Measurements from ENCODE around the gene LMO2. TPM values are rescaled to one million over a fixed set of nuclear protein-coding genes. Genes with fewer than 3 reads are reported as not detected.

LMO2 gene
- total RNA-seq, 1 donor from 2014 or later: 18.4 TPM

GRCh38 chr11:33913991-33914390 is 22.1 kb upstream of the LMO2 start:
- no peak for DNase-seq

DNA sequence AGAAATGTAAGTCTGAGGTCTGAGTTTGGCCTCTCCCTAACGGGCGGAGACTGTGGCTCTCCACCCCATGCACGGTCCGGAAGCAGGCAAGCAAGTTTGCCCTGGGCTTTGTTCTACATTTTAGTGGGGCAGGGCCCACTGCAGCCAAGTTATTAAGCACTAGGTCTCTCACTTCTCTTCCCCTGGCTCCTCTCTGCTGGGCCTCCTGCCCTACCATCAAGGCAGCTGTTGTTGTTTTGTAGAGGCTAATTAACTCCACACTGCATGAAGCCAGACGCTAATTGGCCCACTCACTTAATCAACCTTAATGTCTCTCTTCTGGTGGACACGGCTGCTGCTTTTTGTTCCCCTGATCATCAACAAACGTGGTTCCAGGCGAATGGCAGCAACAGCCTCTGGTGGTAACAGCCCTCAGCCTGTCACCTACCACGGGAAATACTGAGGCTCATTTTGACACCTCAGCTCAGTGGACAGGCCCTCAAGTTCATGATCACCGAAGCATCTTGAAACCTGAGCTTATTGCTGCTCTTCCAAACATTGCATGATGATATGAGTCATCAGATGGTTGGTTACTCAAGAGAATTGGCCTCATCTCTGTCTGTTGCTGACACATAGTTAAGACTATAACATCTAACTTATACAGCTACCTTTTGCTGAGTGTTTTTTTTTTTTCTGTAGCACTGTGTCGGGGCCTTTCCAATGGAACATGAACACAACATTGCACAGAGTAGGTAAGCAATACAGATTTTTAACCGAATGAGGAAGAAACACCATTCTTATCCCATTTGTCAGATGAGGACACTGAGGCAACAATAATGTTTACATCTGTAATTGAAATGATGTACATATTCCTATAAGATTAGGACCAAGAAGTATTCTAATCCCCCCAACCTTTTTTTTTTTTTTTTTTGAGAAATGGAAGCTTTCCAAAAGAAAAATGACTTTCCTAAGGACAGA is 20.8 kb upstream of the LMO2 start:
- no peak for DNase-seq

DNA sequence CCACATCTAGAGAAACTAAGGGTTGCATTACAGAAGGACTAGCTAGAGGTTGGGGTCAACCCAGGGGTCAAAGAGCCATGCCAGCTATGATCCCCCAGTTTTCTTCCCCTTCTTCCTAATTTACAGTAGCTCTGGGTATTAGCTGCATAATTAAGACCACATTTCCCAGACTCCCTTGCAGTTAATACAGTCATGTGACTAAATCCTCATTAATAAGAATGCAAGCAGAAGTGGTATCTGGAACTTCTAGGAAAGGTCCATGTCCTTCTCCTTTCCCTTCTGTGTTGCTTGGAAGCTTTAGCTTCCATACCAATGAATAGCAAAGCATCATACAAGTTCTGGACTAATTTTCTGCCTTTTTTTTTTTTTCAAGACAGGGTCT is 19.1 kb upstream of the LMO2 start:
- DNase-seq: no peak

- no peak for DNase-seq
These were observed 18.6 kb upstream of the LMO2 start for GRCh38 chr11:33910296-33910957.

DNA sequence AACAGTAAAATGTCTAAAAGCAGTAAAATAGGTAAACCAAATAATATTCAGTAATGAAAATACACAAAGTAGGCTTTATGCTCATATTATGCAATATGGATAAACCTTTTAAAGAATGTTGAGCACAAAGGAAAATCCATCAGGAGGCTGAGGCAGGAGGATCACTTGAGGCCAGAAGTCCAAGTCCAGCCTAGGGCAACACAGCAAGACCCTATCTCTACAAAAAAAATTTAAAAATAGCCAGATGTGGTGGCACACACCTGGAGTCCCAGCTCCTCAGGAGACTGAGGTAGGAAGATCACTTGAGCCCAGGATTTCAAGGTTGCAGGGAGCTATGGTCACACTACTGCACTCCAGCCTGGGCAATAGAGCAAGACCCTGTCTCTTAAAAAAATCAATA is 17.7 kb upstream of the LMO2 start:
- DNase-seq: no peak

- DNase-seq: no peak
These were observed 17.3 kb upstream of the LMO2 start for GRCh38 chr11:33909150-33909549.

DNA sequence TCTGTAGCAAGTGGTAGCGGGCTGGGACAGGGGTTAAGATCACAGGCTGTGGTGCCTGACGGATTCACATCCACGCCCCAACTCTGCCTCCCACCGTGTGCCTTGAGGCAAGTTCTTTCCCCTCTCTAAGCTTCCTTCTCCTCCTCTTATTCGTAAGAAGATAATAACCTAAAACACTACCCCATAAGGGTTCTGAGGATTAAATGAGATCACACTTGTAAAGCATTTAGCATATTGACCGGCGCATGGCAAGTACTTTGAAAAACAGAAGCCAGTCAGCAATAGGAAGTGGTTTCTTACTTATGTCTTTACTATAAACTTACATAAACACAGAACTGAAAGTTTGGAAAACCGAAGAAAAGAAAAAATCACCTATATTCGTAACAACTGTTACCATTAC is 15.5 kb upstream of the LMO2 start:
- no peak for DNase-seq

DNA sequence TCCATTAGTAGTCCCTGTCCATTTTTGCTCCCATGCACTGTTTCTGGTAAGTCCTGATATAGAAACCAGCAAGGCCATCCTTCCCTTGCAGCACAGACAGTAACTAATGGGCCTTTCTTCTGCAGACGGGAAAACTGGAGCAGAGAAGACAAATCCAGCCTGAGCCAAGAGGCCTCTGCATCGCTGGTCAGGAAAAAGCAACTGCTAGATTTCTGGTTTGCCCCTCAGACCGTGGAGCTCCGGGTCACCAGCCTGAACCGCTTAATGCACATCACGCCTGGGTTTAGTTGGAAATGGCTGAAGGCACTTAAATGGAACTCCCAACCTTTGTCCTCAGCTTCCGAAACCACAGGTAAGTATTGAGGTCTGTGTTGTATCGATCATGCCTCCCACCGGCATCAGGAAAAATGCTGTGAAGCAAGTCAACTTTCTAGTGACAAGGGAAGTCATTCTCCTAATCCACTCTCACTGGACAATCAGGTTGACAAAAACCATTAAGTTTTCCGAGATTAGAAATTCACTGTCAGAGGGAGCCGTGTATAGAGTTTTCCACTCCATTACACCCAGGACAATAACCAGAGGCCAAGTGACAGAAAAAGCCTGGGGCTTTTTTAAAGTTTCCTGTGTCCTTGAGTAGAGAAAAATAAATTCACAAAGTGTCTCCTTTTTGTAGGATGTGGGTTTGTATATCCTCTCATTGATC is 14.8 kb upstream of the LMO2 start:
- DNase-seq: no peak

GRCh38 chr11:33904102-33904501 is 12.2 kb upstream of the LMO2 start:
- no peak for DNase-seq

GRCh38 chr11:33900159-33900840 is 8.4 kb upstream of the LMO2 start:
- DNase-seq: no peak

- peak; percentile 27 for DNase-seq
These were observed 7.6 kb upstream of the LMO2 start for GRCh38 chr11:33899400-33900037.

DNA sequence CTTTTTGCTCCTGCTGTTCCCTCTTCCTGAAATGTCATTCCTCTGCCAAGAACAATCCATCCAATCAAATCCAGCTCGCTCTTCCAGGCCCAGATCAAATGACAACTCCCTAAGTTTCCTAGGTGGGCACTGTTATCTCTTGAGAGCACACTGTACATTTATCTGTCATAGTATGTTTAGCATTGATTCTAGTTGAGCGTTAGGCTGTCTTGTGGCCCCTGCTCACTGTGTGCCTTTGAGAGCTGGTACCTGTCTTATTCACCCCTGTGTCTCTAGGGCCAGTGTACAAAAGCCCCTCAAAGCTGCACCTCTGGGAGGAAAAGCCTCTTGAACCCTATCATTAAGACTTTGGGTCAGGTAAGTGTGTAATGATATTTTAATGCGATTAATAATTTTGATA is 7.1 kb upstream of the LMO2 start:
- no peak for DNase-seq

GRCh38 chr11:33897761-33898375 is 6.0 kb upstream of the LMO2 start:
- DNase-seq: no peak

DNA sequence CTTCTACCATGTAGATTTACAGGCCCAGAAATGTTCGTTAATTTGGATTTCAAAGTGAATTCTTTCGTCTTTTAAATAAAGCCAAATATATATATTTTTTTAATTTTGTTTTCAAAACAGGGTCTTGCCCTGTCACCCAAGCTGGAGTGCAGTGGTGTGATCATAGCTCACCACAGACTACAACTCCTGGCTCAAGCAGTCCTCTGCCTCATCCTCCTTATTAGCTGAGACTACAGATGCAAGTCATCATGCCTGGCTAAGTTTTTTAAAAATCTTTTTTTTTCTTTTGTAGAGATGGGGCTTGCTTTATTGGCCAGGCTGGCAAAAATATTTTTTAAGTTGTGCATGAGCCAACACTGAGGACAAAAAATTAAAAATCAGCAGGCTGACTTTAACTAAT is 5.0 kb upstream of the LMO2 start:
- DNase-seq: no peak

GRCh38 chr11:33895752-33896137 is 3.9 kb upstream of the LMO2 start:
- no peak for DNase-seq

GRCh38 chr11:33894398-33894746 is 2.5 kb upstream of the LMO2 start:
- DNase-seq: no peak

DNA sequence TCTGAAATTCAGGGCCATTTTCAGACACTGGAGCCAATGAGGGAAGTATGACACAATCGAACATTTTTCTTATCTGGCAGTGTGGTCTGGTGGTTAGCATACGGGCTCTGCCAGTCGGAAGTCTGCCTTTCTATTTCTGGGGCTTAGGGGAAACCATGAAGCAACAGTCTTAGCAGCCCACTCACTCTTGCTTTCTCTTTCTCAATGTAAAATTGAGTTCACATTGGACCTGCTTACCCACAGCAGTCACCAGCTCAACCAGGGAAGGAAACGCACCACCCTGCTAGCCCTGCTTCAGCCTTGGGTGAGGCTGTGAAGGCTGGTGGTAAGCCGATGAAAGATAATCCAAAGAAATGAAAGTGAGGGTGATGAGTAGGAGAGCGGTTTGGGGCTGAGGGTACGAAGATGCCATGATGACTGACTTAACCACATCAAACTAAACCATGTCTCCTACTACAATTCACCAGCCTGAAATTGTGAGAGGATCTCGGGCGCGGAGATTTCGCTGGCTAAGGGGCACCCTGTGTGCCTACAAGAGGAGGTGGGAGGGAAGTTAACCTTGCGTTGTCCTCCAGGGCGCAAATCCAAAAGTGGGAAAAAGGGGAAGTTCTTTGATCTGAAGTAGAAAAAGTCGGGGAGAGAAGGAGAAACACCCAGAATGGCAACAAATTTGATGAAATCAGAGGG is 2.0 kb upstream of the LMO2 start:
- DNase-seq: no peak

DNA sequence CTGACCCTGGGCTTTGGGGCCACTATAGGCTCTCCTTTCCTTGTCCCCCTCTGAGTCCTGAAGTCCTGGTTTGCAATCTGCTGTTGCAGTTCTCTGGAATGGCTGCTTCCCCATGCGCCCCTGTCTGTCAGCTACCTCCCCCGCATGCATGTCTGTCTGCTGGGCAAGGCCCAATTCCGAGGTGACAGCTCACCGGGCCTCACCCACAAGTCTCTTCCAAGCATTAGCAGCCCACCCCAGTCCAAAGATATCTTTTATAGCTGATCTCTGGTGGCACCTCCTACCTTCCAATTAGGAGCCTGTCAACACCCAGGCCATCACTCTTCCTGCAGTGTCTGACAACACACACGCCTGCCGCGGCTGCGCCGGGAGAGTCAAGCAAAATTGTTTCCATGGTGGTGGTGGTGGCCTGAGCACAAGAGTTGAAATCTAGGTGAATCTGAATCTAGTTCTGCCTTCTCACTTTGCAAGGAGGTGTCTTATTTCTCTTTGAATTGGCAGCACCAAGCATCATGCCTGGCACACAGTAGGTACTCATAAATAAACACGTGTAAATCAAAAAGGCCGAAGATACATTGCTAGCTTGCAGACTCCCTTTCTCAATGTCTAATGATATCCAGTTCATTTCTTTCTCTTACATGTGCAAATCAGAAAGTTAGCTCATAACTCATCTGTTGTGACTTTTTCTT is 1.2 kb upstream of the LMO2 start:
- DNase-seq: no peak

DNA sequence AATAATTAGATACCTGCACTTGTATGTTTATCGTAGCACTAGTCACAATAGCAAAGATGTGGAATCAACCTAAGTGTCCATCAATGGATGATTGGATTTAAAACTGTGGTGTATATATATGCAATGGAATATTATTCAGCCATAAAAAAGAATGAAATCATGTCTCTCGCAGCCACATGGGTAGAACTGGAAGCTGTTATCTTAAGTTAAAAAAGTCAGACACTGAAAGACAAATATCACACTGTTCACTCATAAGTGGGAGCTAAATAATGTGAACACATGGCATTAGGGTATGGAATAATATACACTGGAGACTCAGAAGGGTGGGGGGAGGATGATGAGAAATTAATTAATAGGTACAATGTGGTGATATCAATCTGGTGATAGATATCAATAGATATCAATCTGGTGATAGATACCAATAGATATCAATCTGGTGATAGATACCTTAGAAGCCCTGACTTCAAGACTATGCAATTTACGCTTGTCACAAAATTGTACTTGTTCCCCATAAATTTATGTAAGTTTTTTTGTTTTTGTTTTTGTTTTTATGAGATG is 2.0 kb downstream of the LMO2 start:
- DNase-seq: no peak

GRCh38 chr11:33889296-33889695 is 2.6 kb downstream of the LMO2 start:
- no peak for DNase-seq
